Activated effector memory CD4-positive, alpha-beta T cell treated with anti-CD3 and anti-CD28 coated beads, Interleukin-2, amount 50 U/mL, for 16 hours (primary cell): ENCODE data around the gene EPC1.
"Not testable (repeated sequence)": the region's sequence is repeated elsewhere in the genome, so short reads cannot be mapped to it uniquely, and the experiment has no call there.

Experiments used
- DNase-seq: peaks from one replicate; pipeline ENCODE4 v3.0.0-alpha.2; 2020

Gene EPC1

GRCh38 chr10:32268788-32269187, 78.2 kb downstream of the EPC1 start:
- DNase-seq, result no peak

GRCh38 chr10:32266979-32267378, 80.0 kb downstream of the EPC1 start:
- DNase-seq, result no peak

GRCh38 chr10:32266566-32266965, 80.4 kb downstream of the EPC1 start:
- no peak for DNase-seq

- no peak for DNase-seq
Measured at GRCh38 chr10:32265756-32266155, 81.2 kb downstream of the EPC1 start.

- DNase-seq, result no peak
Measured at GRCh38 chr10:32263300-32263699, 83.7 kb downstream of the EPC1 start.

GRCh38 chr10:32259551-32259950, 87.4 kb downstream of the EPC1 start:
- no peak for DNase-seq

GRCh38 chr10:32256613-32257437, 90.1 kb downstream of the EPC1 start:
- peak; percentile 88 for DNase-seq

GRCh38 chr10:32253821-32254220, 93.1 kb downstream of the EPC1 start:
- DNase-seq, result no peak

GRCh38 chr10:32253276-32253675, 93.7 kb downstream of the EPC1 start:
- no peak for DNase-seq

GRCh38 chr10:32250489-32250888, 96.5 kb downstream of the EPC1 start:
- DNase-seq, result not testable (repeated sequence)

- DNase-seq, result no peak
Measured at GRCh38 chr10:32246685-32247084, 100.3 kb downstream of the EPC1 start.

- no peak for DNase-seq
Measured at GRCh38 chr10:32245760-32246159, 101.2 kb downstream of the EPC1 start.

GRCh38 chr10:32244421-32245207, 102.3 kb downstream of the EPC1 start:
- no peak for DNase-seq

GRCh38 chr10:32244011-32244410, 102.9 kb downstream of the EPC1 start:
- DNase-seq, result no peak

- DNase-seq, result no peak
Measured at GRCh38 chr10:32241946-32242345, 105.0 kb downstream of the EPC1 start.

GRCh38 chr10:32240471-32240870, 106.5 kb downstream of the EPC1 start:
- no peak for DNase-seq

GRCh38 chr10:32239769-32240168, 107.2 kb downstream of the EPC1 start:
- no peak for DNase-seq

- no peak for DNase-seq
Measured at GRCh38 chr10:32237644-32238345, 109.2 kb downstream of the EPC1 start.

- no peak for DNase-seq
Measured at GRCh38 chr10:32234471-32234870, 112.5 kb downstream of the EPC1 start.

GRCh38 chr10:32233375-32233774, 113.6 kb downstream of the EPC1 start:
- not testable (repeated sequence) for DNase-seq

- DNase-seq, result no peak
Measured at GRCh38 chr10:32232378-32232777, 114.6 kb downstream of the EPC1 start.

GRCh38 chr10:32229788-32230187, 117.2 kb downstream of the EPC1 start:
- DNase-seq, result not testable (repeated sequence)

GRCh38 chr10:32229170-32229569, 117.8 kb downstream of the EPC1 start:
- DNase-seq, result no peak

- no peak for DNase-seq
Measured at GRCh38 chr10:32227802-32228201, 119.2 kb downstream of the EPC1 start.
